Measurements from ENCODE around the gene TRPC4.

GRCh38 chr13:37599519-37599918, 270.1 kb downstream of the TRPC4 start:
- no peak for TF ChIP-seq POLR2AphosphoS5 (IDR thresholded peaks at IDR 0.05; ENCODE audit: borderline replicate concordance, low read depth, low read length)
- TF ChIP-seq EZH2 (IDR thresholded peaks at IDR 0.05), result no peak
- TF ChIP-seq FOXP2 (optimal IDR thresholded peaks at IDR 0.05; ENCODE audit: control extremely low read depth, extremely low read length, insufficient read depth), result no peak
